Progenitor cell of endocrine pancreas (in vitro differentiated cells): ENCODE measurements around the gene SLC2A13. TPM values are rescaled to one million over a fixed set of nuclear protein-coding genes. Genes with fewer than 3 reads are reported as not detected.

Source experiments
- DNase-seq: peaks from one replicate; pipeline ENCODE4 v3.0.0; 2021; ENCODE audit warnings: low spot score; ENCODE audit not compliant: unreplicated experiment
- H3K27ac Mint-ChIP-seq: 2 replicates; pipeline ENCODE4 v1.8.0; 2021; ENCODE audit warnings: mild to moderate bottlenecking, moderate library complexity, mixed read lengths
- H3K27me3 Mint-ChIP-seq: 2 replicates; pipeline ENCODE4 v1.8.0; 2021; ENCODE audit warnings: mixed read lengths
- H3K36me3 Mint-ChIP-seq: 2 replicates; pipeline ENCODE4 v1.8.0; 2022; ENCODE audit warnings: mixed read lengths; ENCODE audit not compliant: insufficient read depth
- H3K4me1 Mint-ChIP-seq: 2 replicates; pipeline ENCODE4 v1.8.0; 2021; ENCODE audit warnings: low read depth, mixed read lengths
- H3K4me3 Mint-ChIP-seq: 2 replicates; pipeline ENCODE4 v1.8.0; 2021; ENCODE audit warnings: low read depth, mild to moderate bottlenecking, moderate library complexity, mixed read lengths
- H3K9me3 Mint-ChIP-seq: 2 replicates; pipeline ENCODE4 v1.8.0; 2021; ENCODE audit warnings: low read depth, mixed read lengths
- CTCF ChIP-seq: fragments of 200-600 bp; sonication (generic); IDR thresholded peaks from one replicate; pipeline ENCODE4 v1.5.0; 2021; ENCODE audit warnings: antibody characterized with exemption, mild to moderate bottlenecking; ENCODE audit not compliant: unreplicated experiment
- total RNA-seq: library from RNA; stranded (reverse); gene quantifications from 2 replicates; pipeline ENCODE4 v1.2.1, GENCODE V29; 2021

Gene SLC2A13
- total RNA-seq, 1 donor from 2014 or later, result 7.4 TPM

GRCh38 chr12:39804898-39805297 is 301.0 kb downstream of the SLC2A13 start:
- H3K9me3 Mint-ChIP-seq, result no peaks in the 10 kb centered on the region
- no peaks in the 10 kb centered on the region for H3K27me3 Mint-ChIP-seq
- peaks cover 3% of the 10 kb centered on the region for H3K36me3 Mint-ChIP-seq
- no peak for DNase-seq
- no peak overlapping the region for H3K4me3 Mint-ChIP-seq
- peaks cover 17% of the 10 kb centered on the region for H3K4me1 Mint-ChIP-seq
- peak overlapping the region; percentile 21 for H3K27ac Mint-ChIP-seq
- no peak for TF ChIP-seq CTCF

- Mint-ChIP-seq H3K36me3 (peaks cover 3% of the 10 kb centered on the region), H3K27ac (no peak overlapping the region), H3K27me3 (no peaks in the 10 kb centered on the region), H3K4me3 (no peak overlapping the region), H3K4me1 (peaks cover 17% of the 10 kb centered on the region), H3K9me3 (no peaks in the 10 kb centered on the region)
- no peak for TF ChIP-seq CTCF
- DNase-seq, result no peak
Measured at GRCh38 chr12:39804479-39804878, 301.4 kb downstream of the SLC2A13 start.

- Mint-ChIP-seq H3K27ac (no peak overlapping the region), H3K4me1 (peaks cover 17% of the 10 kb centered on the region), H3K27me3 (no peaks in the 10 kb centered on the region), H3K4me3 (no peak overlapping the region), H3K36me3 (no peaks in the 10 kb centered on the region), H3K9me3 (no peaks in the 10 kb centered on the region)
- no peak for TF ChIP-seq CTCF
- DNase-seq, result no peak
Measured at GRCh38 chr12:39803151-39803550, 302.7 kb downstream of the SLC2A13 start.

- Mint-ChIP-seq H3K4me1 (no peaks in the 10 kb centered on the region), H3K9me3 (no peaks in the 10 kb centered on the region), H3K4me3 (no peak overlapping the region), H3K36me3 (no peaks in the 10 kb centered on the region), H3K27me3 (no peaks in the 10 kb centered on the region), H3K27ac (no peak overlapping the region)
- DNase-seq, result no peak
- no peak for TF ChIP-seq CTCF
Measured at GRCh38 chr12:39798977-39799376, 306.9 kb downstream of the SLC2A13 start.

- no peak for DNase-seq
- H3K4me1 Mint-ChIP-seq, result no peaks in the 10 kb centered on the region
- H3K36me3 Mint-ChIP-seq, result no peaks in the 10 kb centered on the region
- TF ChIP-seq CTCF, result no peak
- H3K4me3 Mint-ChIP-seq, result no peak overlapping the region
- no peak overlapping the region for H3K27ac Mint-ChIP-seq
- no peaks in the 10 kb centered on the region for H3K9me3 Mint-ChIP-seq
- H3K27me3 Mint-ChIP-seq, result no peaks in the 10 kb centered on the region
Measured at GRCh38 chr12:39798429-39798828, 307.5 kb downstream of the SLC2A13 start.
